Caco-2 (cell line): ENCODE results near the gene ASTN2. TPM values are rescaled to one million over a fixed set of nuclear protein-coding genes. Genes with fewer than 3 reads are reported as not detected.

ENCODE experiments used
- BruUV-seq: library from RNA; stranded (reverse); fragments of 400-500 nt; replicated peaks from 2 replicates; lab custom pipeline; 2021; lab: Mats Ljungman, UMichigan
- CTCF ChIA-PET: fragments of 300-600 bp; sonication (Branson Sonifier 250); formaldehyde crosslinking; loops from one replicate; lab custom pipeline; 2022; ENCODE audit warnings: antibody characterized with exemption; lab: Charles Lee
- POLR2A ChIA-PET: fragments of 300-600 bp; sonication (Branson Sonifier 250); formaldehyde crosslinking; loops from one replicate; lab custom pipeline; 2022; ENCODE audit warnings: antibody characterized with exemption; lab: Charles Lee
- DNase-seq, 2 experiments: peaks; one replicate each; pipeline versions ENCODE4 v3.0.0 to v3.0.0-alpha.2; 2020 to 2022
- H3K27me3 ChIP-seq: replicated peaks from 2 replicates; pipeline ENCODE4 v1.6.0; 2011; ENCODE audit warnings: low read length; ENCODE audit not compliant: control insufficient read depth, insufficient read depth
- H3K36me3 ChIP-seq: 2 replicates; pipeline ENCODE4 v1.5.1; 2011; ENCODE audit warnings: low read length; ENCODE audit not compliant: control insufficient read depth, insufficient read depth
- H3K4me1 ChIP-seq: fragments of 250-450 bp; sonication (Bioruptor Pico); 2 replicates; pipeline ENCODE4 v1.5.1; 2020; ENCODE audit warnings: mild to moderate bottlenecking
- H3K4me3 ChIP-seq: 2 replicates; pipeline ENCODE4 v1.5.1; 2011; ENCODE audit warnings: low read depth, mild to moderate bottlenecking, control low read depth, low read length
- H3K9me3 ChIP-seq: fragments of 250-450 bp; sonication (Bioruptor Pico); 2 replicates; pipeline ENCODE4 v1.5.1; 2020; ENCODE audit warnings: mild to moderate bottlenecking, moderate library complexity
- H3K27ac Mint-ChIP-seq: one replicate; pipeline ENCODE4 v1.8.0; 2022; ENCODE audit warnings: mixed read lengths; ENCODE audit not compliant: unreplicated experiment
- H3K27me3 Mint-ChIP-seq: one replicate; pipeline ENCODE4 v1.8.0; 2022; ENCODE audit warnings: mixed read lengths; ENCODE audit not compliant: insufficient read depth, unreplicated experiment
- H3K36me3 Mint-ChIP-seq: one replicate; pipeline ENCODE4 v1.8.0; 2022; ENCODE audit warnings: mild to moderate bottlenecking, mixed read lengths; ENCODE audit not compliant: insufficient read depth, unreplicated experiment
- H3K4me1 Mint-ChIP-seq: one replicate; pipeline ENCODE4 v1.8.0; 2022; ENCODE audit warnings: low read depth, mixed read lengths; ENCODE audit not compliant: unreplicated experiment
- H3K4me3 Mint-ChIP-seq: one replicate; pipeline ENCODE4 v1.8.0; 2022; ENCODE audit warnings: mild to moderate bottlenecking, moderate library complexity, mixed read lengths; ENCODE audit not compliant: unreplicated experiment
- H3K9me3 Mint-ChIP-seq: one replicate; pipeline ENCODE4 v1.8.0; 2022; ENCODE audit warnings: mixed read lengths; ENCODE audit not compliant: unreplicated experiment
- intact Hi-C: fragments of 100-400 bp; cut with micrococcal nuclease; formaldehyde crosslinking; loops from one replicate; pipeline ENCODE4 v1.10.0; 2022; ENCODE audit not compliant: unreplicated experiment
- total RNA-seq: library from RNA; stranded (reverse); gene quantifications from 2 replicates; pipeline ENCODE4 v1.2.3, GENCODE V29; 2022
- TF ChIP-seq, protein P1 (sequence below), 2 experiments: fragments of 200-600 bp in 1 of 2; IDR thresholded peaks; 1 replicate in 1 of 2; 2 replicates in 1 of 2; pipeline versions ENCODE4 v1.5.1 to v1.8.0; 2011 to 2022; ENCODE audit warnings: antibody characterized with exemption in 1 of 2, control low read depth in 1 of 2, inconsistent platforms in 1 of 2, low read depth in 1 of 2, low read length in 1 of 2, mild to moderate bottlenecking in 1 of 2, moderate library complexity in 1 of 2; ENCODE audit not compliant: insufficient read depth in 1 of 2, severe bottlenecking in 1 of 2, unreplicated experiment in 1 of 2

Gene ASTN2
- total RNA-seq, 1 experiment from 2014 or later = 12.7 TPM

DNA sequence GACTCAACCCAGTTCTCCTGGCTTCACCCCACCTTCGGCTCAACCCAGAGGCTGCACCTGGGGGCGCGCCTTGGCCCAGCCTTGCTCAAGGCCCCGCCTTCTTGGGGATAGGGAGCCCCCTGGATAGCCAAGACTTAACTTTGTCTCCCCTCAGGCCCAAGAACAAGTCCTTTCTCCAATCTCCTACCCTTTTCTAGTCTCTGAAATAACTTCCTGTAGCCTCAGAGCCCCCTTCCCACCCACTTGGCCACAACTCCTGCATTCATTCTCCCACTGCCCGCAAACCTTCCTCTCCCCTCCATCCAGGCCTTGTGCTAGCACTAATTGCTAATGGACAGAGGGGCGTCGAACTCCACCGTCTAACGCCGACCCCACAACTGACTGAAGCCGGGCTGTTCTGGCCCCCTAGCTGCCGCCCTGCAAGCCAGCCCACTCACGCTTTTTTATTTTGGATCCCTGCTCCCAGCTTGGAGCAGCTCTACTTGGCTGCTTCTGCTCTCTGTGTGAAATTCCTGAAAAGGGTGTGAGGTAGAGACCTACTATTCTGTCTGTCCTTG, 579 bp upstream of the ASTN2 start:
- H3K36me3 Mint-ChIP-seq = no peaks in the 10 kb centered on the region
- no peaks in the 10 kb centered on the region for H3K4me1 Mint-ChIP-seq
- no peaks in the 10 kb centered on the region for H3K36me3 ChIP-seq
- no peak overlapping the region; the same call in 1 of the 2 replicates for H3K4me3 ChIP-seq
- H3K27ac Mint-ChIP-seq = no peak overlapping the region
- TF ChIP-seq, protein P1, sequence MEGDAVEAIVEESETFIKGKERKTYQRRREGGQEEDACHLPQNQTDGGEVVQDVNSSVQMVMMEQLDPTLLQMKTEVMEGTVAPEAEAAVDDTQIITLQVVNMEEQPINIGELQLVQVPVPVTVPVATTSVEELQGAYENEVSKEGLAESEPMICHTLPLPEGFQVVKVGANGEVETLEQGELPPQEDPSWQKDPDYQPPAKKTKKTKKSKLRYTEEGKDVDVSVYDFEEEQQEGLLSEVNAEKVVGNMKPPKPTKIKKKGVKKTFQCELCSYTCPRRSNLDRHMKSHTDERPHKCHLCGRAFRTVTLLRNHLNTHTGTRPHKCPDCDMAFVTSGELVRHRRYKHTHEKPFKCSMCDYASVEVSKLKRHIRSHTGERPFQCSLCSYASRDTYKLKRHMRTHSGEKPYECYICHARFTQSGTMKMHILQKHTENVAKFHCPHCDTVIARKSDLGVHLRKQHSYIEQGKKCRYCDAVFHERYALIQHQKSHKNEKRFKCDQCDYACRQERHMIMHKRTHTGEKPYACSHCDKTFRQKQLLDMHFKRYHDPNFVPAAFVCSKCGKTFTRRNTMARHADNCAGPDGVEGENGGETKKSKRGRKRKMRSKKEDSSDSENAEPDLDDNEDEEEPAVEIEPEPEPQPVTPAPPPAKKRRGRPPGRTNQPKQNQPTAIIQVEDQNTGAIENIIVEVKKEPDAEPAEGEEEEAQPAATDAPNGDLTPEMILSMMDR (IDR thresholded peaks at IDR 0.05; ENCODE audit: insufficient read depth in 1 of 2, low read depth in 1 of 2, low read length in 1 of 2, severe bottlenecking in 1 of 2, unreplicated experiment in 1 of 2) = no peak
- peaks cover 3% of the 10 kb centered on the region; the same call in 1 of the 2 replicates for H3K27me3 ChIP-seq
- BruUV-seq = no TSS peak
- no peaks in the 10 kb centered on the region for H3K9me3 Mint-ChIP-seq
- H3K4me1 ChIP-seq = 0 out of 2 replicates have a peak, but pooled peaks cover 4% of the 10 kb centered on the region
- POLR2A ChIA-PET = no interaction called here
- CTCF ChIA-PET = no interaction called here
- no peak overlapping the region for H3K4me3 Mint-ChIP-seq
- peaks cover 15% of the 10 kb centered on the region for H3K27me3 Mint-ChIP-seq
- intact Hi-C loops = no loop called here
- no peak for DNase-seq
- H3K9me3 ChIP-seq = no peaks in the 10 kb centered on the region

DNA sequence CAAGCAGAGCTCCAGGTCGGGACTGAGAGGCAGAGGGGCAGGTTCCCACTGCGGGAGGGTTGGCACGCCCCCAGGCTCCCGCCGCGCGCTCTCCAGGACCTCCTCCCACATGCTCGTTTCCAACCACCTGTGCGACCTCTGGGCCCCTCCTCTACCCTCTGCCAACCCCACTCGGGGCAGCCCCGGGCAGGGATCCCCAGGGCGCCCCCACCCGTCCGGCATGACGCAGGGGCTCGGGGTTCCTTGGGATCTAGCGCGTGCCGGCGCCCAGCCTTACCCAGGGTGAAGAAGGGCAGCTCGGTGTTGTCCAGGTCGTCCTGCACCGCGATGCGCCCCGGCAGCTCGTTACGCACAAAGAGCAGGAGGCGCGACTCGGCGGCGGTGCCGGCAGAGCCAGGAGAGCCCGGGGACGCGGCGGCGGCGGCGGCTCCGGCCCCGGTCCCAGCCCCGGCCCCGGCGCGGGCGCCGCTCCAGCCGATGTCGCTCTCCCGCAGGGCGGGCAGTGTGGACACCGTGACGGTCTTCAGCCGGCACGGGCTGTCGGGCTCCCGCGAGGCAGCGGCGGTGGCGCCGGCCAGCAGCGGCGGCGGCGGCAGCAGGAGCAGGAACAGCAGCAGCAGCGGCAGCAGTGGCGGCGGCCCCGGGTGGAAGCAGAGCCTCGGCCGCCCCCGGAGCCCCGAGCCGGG, 494 bp downstream of the ASTN2 start:
- ChIA-PET CTCF (no interaction called here), POLR2A (no interaction called here)
- Histone ChIP-seq H3K9me3 (no peaks in the 10 kb centered on the region), H3K4me1 (0 out of 2 replicates have a peak, but pooled peaks cover 4% of the 10 kb centered on the region), H3K27me3 (0 out of 2 replicates have a peak, but pooled peaks cover 3% of the 10 kb centered on the region), H3K36me3 (no peaks in the 10 kb centered on the region), H3K4me3 (peak overlapping the region; percentile 26)
- peak in 1 of 2 experiments; percentile 31 for DNase-seq
- no peak overlapping the region for H3K27ac Mint-ChIP-seq
- BruUV-seq = no TSS peak
- no peaks in the 10 kb centered on the region for H3K9me3 Mint-ChIP-seq
- TF ChIP-seq, protein P1 (IDR thresholded peaks at IDR 0.05; ENCODE audit: insufficient read depth in 1 of 2, low read depth in 1 of 2, low read length in 1 of 2, severe bottlenecking in 1 of 2, unreplicated experiment in 1 of 2) = no peak
- H3K36me3 Mint-ChIP-seq = no peaks in the 10 kb centered on the region
- no peaks in the 10 kb centered on the region for H3K4me1 Mint-ChIP-seq
- peaks cover 15% of the 10 kb centered on the region for H3K27me3 Mint-ChIP-seq
- H3K4me3 Mint-ChIP-seq = peak overlapping the region; percentile 61
- intact Hi-C loops = loop anchor here (5.0 kb wide), 1 partner anchor 167 kb away; no protein-coding TSS in a partner anchor

DNA sequence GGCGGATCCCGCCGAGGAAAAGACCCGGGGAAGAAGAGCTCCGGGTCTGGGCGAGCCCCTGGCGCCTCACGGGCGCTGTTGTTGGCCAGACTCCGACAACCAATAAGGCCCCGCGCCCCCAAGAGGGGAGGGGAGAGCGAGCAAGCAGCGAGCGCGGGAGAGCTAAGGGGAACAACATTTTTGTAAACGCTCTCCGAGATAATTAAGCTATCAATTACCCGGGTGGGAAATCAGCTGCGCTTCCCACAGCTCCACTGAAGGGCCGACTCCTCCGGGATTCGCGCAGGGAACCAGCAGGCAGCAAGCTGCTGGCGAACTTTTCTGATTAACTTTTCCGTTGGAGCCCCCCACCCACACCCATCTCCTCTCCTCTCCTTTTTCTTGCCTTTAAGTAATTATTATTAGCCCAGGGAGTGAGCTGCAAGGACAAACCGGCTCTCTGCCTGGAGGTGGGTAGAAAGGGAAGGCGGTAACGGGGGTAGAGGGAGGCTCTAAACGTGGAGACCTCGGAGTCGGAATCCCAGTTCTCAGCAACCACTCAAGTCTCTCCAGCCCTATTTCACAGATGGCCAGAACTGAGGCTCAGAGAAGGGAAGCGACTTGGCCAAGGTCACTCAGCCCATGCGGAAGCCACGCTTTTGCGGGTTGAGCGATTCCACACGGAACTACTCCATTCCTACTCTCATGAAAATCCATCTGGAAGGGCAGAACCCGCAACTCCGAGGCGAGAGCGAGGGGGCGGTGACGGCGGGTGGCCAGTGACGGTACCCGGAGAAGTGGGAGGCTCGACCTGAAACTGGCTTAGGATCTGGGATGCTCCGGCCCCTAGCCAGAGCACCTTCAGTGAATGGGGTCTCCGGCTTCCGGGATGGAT, 1.3 kb downstream of the ASTN2 start:
- H3K9me3 ChIP-seq = no peaks in the 10 kb centered on the region
- Mint-ChIP-seq H3K27me3 (peaks cover 15% of the 10 kb centered on the region), H3K27ac (no peak overlapping the region), H3K4me3 (peak overlapping the region; percentile 61), H3K36me3 (no peaks in the 10 kb centered on the region), H3K4me1 (no peaks in the 10 kb centered on the region), H3K9me3 (no peaks in the 10 kb centered on the region)
- TF ChIP-seq, protein P1 (IDR thresholded peaks at IDR 0.05; ENCODE audit: insufficient read depth in 1 of 2, low read depth in 1 of 2, low read length in 1 of 2, severe bottlenecking in 1 of 2, unreplicated experiment in 1 of 2) = no peak
- BruUV-seq = no TSS peak
- no peaks in the 10 kb centered on the region for H3K36me3 ChIP-seq
- H3K4me3 ChIP-seq = no peak overlapping the region
- CTCF ChIA-PET = interaction anchor here (0.7 to 1.0 kb wide), 2 partner anchors 14 to 106 kb away, joined by 3 read pairs; no protein-coding TSS in a partner anchor
- POLR2A ChIA-PET = no interaction called here
- DNase-seq = no peak
- 0 out of 2 replicates have a peak, but pooled peaks cover 3% of the 10 kb centered on the region for H3K27me3 ChIP-seq
- intact Hi-C loops = loop anchor here (5.0 kb wide), 1 partner anchor 166 kb away; no protein-coding TSS in a partner anchor
- H3K4me1 ChIP-seq = 0 out of 2 replicates have a peak, but pooled peaks cover 4% of the 10 kb centered on the region
